HUES64 (cell line): ENCODE data around the gene GRK5.
"Not testable (repeated sequence)": the region's sequence is repeated elsewhere in the genome, so short reads cannot be mapped to it uniquely, and the experiment has no call there.

ENCODE experiments used
- H3K27ac ChIP-seq: 2 replicates; pipeline ENCODE4 v1.7.0; 2013; ENCODE audit warnings: low read depth, low read length, inconsistent platforms
- H3K27me3 ChIP-seq: 2 replicates; pipeline ENCODE4 v1.6.1; 2013; ENCODE audit warnings: mild to moderate bottlenecking, low read length; ENCODE audit not compliant: insufficient read depth
- H3K36me3 ChIP-seq: 2 replicates; pipeline ENCODE4 v1.6.1; 2013; ENCODE audit warnings: mild to moderate bottlenecking, low read length; ENCODE audit not compliant: insufficient read depth
- H3K4me1 ChIP-seq: 2 replicates; pipeline ENCODE4 v1.6.1; 2013; ENCODE audit warnings: mild to moderate bottlenecking, low read length, moderate library complexity; ENCODE audit not compliant: insufficient read depth
- H3K4me3 ChIP-seq: 2 replicates; pipeline ENCODE4 v1.5.1; 2013; ENCODE audit warnings: mild to moderate bottlenecking, low read length, moderate library complexity
- H3K9ac ChIP-seq: 2 replicates; pipeline ENCODE4 v1.6.1; 2013; ENCODE audit warnings: mild to moderate bottlenecking, low read depth, low read length
- H3K9me3 ChIP-seq: 2 replicates; pipeline ENCODE4 v1.6.1; 2013; ENCODE audit warnings: low read depth, low read length; ENCODE audit not compliant: insufficient read depth
- WGBS: fragments of 150-250, 120-280 bp; methylation state at CpG from one replicate; pipeline ENCODE4 v1.1.7; 2013; ENCODE audit warnings: missing lambda C conversion rate; 5-methylcytosine and 5-hydroxymethylcytosine counted together

GRK5 gene

GRCh38 chr10:119177708-119178371, 29.5 kb upstream of the GRK5 start:
- Histone ChIP-seq H3K36me3 (peaks cover 38% of the 10 kb centered on the region), H3K27ac (peak overlapping the region; percentile 87), H3K9ac (peak overlapping the region; percentile 95), H3K27me3 (no peaks in the 10 kb centered on the region), H3K4me1 (peaks cover 4% of the 10 kb centered on the region; the same call in 1 of the 2 replicates), H3K9me3 (no peaks in the 10 kb centered on the region), H3K4me3 (peak overlapping the region; percentile 95)
- WGBS: 17% methylated on average over 21 of the region's 21 CpGs

- peak within 1 kb of the TSS; percentile 95 for H3K9ac ChIP-seq
- peaks cover 32% of the 10 kb centered on the region for H3K36me3 ChIP-seq
- peak within 1 kb of the TSS; percentile 95 for H3K4me3 ChIP-seq
- H3K9me3 ChIP-seq: no peaks in the 10 kb centered on the region
- H3K27ac ChIP-seq: peak within 1 kb of the TSS; percentile 87
- H3K27me3 ChIP-seq: no peaks in the 10 kb centered on the region
- peaks cover 4% of the 10 kb centered on the region; the same call in 1 of the 2 replicates for H3K4me1 ChIP-seq
- under 1% methylated on average over 45 of the region's 45 CpGs for WGBS
Observed at GRCh38 chr10:119178372-119179119, 28.8 kb upstream of the GRK5 start, which contains the start of gene PRDX3. Gene PRDX3 (minus strand): TSS chr10:119178812. CDS start chr10:119178790, 22 bp downstream.

- WGBS: 98% methylated on average over 5 of the region's 7 CpGs
- H3K4me1 ChIP-seq: not testable (repeated sequence)
Observed at GRCh38 chr10:119180850-119181400, 26.4 kb upstream of the GRK5 start.

GRCh38 chr10:119183664-119184412, 23.5 kb upstream of the GRK5 start:
- WGBS: 92% methylated on average over 9 of the region's 9 CpGs
- peaks cover 3% of the 10 kb centered on the region; the same call in 1 of the 2 replicates for H3K4me1 ChIP-seq

More at GRCh38 chr10:119180850-119181400, 26.4 kb upstream of the GRK5 start:
- H3K4me3 ChIP-seq, H3K9me3 ChIP-seq, H3K27ac ChIP-seq, H3K27me3 ChIP-seq, H3K9ac ChIP-seq: not testable (repeated sequence)
- peaks cover 13% of the 10 kb centered on the region for H3K36me3 ChIP-seq

GRCh38 chr10:119189811-119190282, 17.5 kb upstream of the GRK5 start:
- WGBS: 88% methylated on average over 3 of the region's 3 CpGs
- Histone ChIP-seq H3K4me1 (no peaks in the 10 kb centered on the region), H3K27me3 (no peaks in the 10 kb centered on the region), H3K27ac (0 out of 2 replicates have a peak overlapping the region, but pooled peaks have one; percentile 20), H3K9ac (peak overlapping the region; percentile 5; the same call in 1 of the 2 replicates), H3K4me3 (no peak overlapping the region), H3K36me3 (no peaks in the 10 kb centered on the region), H3K9me3 (no peaks in the 10 kb centered on the region)

More at GRCh38 chr10:119183664-119184412, 23.5 kb upstream of the GRK5 start:
- H3K9ac ChIP-seq: no peak overlapping the region
- H3K4me3 ChIP-seq: no peak overlapping the region
- no peak overlapping the region for H3K27ac ChIP-seq
- H3K36me3 ChIP-seq: no peaks in the 10 kb centered on the region
- H3K9me3 ChIP-seq: no peaks in the 10 kb centered on the region
- H3K27me3 ChIP-seq: no peaks in the 10 kb centered on the region

- H3K4me1 ChIP-seq: no peaks in the 10 kb centered on the region
- no peaks in the 10 kb centered on the region for H3K27me3 ChIP-seq
- H3K4me3 ChIP-seq: no peak overlapping the region
- WGBS: 80% methylated on average over 4 of the region's 4 CpGs
- H3K9me3 ChIP-seq: no peaks in the 10 kb centered on the region
- peak overlapping the region; percentile 5; the same call in 1 of the 2 replicates for H3K9ac ChIP-seq
- no peaks in the 10 kb centered on the region for H3K36me3 ChIP-seq
- 0 out of 2 replicates have a peak overlapping the region, but pooled peaks have one; percentile 20 for H3K27ac ChIP-seq
Observed at GRCh38 chr10:119190353-119190752, 17.0 kb upstream of the GRK5 start.

GRCh38 chr10:119190954-119191785, 16.2 kb upstream of the GRK5 start:
- 61% methylated on average over 4 of the region's 5 CpGs for WGBS
- H3K36me3 ChIP-seq: no peaks in the 10 kb centered on the region
- H3K27me3 ChIP-seq: no peaks in the 10 kb centered on the region
- H3K9me3 ChIP-seq: no peaks in the 10 kb centered on the region
- no peak overlapping the region for H3K4me3 ChIP-seq
- no peak overlapping the region for H3K9ac ChIP-seq
- no peaks in the 10 kb centered on the region for H3K4me1 ChIP-seq
- H3K27ac ChIP-seq: no peak overlapping the region

- Histone ChIP-seq H3K27me3 (no peaks in the 10 kb centered on the region), H3K27ac (no peak overlapping the region), H3K4me1 (no peaks in the 10 kb centered on the region), H3K36me3 (no peaks in the 10 kb centered on the region), H3K9ac (no peak overlapping the region), H3K9me3 (no peaks in the 10 kb centered on the region), H3K4me3 (no peak overlapping the region)
- 73% methylated on average over 4 of the region's 4 CpGs for WGBS
Observed at GRCh38 chr10:119191881-119192280, 15.5 kb upstream of the GRK5 start.

GRCh38 chr10:119197921-119198320, 9.4 kb upstream of the GRK5 start:
- Histone ChIP-seq H3K36me3 (no peaks in the 10 kb centered on the region), H3K4me3 (no peak overlapping the region), H3K27ac (no peak overlapping the region), H3K27me3 (no peaks in the 10 kb centered on the region), H3K4me1 (no peaks in the 10 kb centered on the region; the same call in 1 of the 2 replicates), H3K9ac (no peak overlapping the region), H3K9me3 (no peaks in the 10 kb centered on the region)
- WGBS: 87% methylated on average over 4 of the region's 4 CpGs

GRCh38 chr10:119198438-119198837, 8.9 kb upstream of the GRK5 start:
- WGBS: 60% methylated on average over 7 of the region's 7 CpGs
- no peaks in the 10 kb centered on the region for H3K27me3 ChIP-seq
- H3K27ac ChIP-seq: no peak overlapping the region
- no peaks in the 10 kb centered on the region for H3K9me3 ChIP-seq
- H3K36me3 ChIP-seq: no peaks in the 10 kb centered on the region
- H3K4me1 ChIP-seq: no peaks in the 10 kb centered on the region; the same call in 1 of the 2 replicates
- H3K4me3 ChIP-seq: no peak overlapping the region
- no peak overlapping the region for H3K9ac ChIP-seq
